ENCODE measurements around the gene WNT2B.
A peak's percentile ranks its signal among the peaks of the same experiment; 100 is the strongest.

Gene WNT2B

DNA sequence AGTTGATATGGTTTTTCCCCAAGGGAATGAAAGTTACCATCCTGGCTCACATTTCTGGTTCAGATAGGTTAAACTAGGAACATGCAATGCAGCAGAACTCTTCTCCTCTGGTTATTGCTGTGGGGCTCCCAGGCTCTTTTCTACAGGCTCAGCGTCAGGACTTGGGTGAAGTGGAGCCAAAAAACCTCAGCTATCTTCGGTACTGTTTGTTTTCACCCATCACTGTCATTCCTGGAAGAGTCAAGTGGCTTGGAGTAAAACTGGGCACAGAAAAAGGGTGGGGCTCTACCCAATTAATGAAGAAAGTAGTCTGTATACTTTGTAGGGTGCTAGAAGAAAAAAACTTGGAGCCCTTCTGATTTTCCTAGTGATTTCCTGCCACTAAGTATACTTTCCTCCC is 9.4 kb downstream of the WNT2B start:
- no peak for TF ChIP-seq CTCF (IDR thresholded peaks at IDR 0.05; ENCODE audit: low read depth, low read length, missing control alignments)
- no peak for DNase-seq (ENCODE audit: extremely low read depth, low read depth)
- no peak overlapping the region for H3K4me3 ChIP-seq (replicated peaks; ENCODE audit: low read depth, low read length)

DNA sequence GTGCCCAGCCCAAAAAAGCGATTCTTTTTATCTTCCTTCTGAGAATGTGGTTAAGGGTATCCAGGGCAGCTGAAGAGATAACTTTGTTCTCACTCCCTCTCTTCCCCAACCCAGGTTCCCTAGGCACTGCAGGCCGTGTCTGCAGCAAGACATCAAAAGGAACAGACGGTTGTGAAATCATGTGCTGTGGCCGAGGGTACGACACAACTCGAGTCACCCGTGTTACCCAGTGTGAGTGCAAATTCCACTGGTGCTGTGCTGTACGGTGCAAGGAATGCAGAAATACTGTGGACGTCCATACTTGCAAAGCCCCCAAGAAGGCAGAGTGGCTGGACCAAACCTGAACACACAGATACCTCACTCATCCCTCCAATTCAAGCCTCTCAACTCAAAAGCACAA is 11.4 kb downstream of the WNT2B start:
- no peak overlapping the region for H3K4me3 ChIP-seq (replicated peaks; ENCODE audit: low read depth, low read length)
- DNase-seq (ENCODE audit: extremely low read depth, low read depth) = no peak
- no peak for TF ChIP-seq CTCF (IDR thresholded peaks at IDR 0.05; ENCODE audit: low read depth, low read length, missing control alignments)

- no peak overlapping the region for H3K4me3 ChIP-seq (replicated peaks; ENCODE audit: low read depth, low read length)
- peak; percentile 84 for DNase-seq (ENCODE audit: extremely low read depth, low read depth)
- TF ChIP-seq CTCF (IDR thresholded peaks at IDR 0.05; ENCODE audit: low read depth, low read length, missing control alignments) = no peak
Observed at GRCh38 chr1:112522621-112523020, 13.9 kb downstream of the WNT2B start.

DNA sequence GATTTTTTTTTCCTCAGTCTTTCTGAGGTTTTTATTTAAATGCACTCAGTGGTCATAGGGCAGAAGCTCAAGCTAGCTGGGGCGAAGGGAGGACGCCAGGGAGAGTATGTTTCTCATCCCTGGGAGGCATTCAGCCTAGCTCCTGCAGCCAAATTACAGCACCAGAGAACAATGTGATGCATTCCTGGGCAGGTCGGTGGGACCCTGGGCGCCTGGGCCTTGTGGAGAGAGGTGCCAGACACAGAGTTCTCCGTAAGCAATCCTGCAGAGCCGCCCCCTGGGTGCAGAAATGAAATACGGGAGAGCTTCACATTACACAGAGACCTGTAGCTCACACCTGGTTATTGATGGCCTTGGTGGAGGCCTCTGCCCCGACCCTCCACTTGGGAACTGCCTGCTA is 15.5 kb downstream of the WNT2B start:
- DNase-seq (ENCODE audit: extremely low read depth, low read depth) = no peak
- no peak overlapping the region for H3K4me3 ChIP-seq (replicated peaks; ENCODE audit: low read depth, low read length)
- no peak for TF ChIP-seq CTCF (IDR thresholded peaks at IDR 0.05; ENCODE audit: low read depth, low read length, missing control alignments)

DNA sequence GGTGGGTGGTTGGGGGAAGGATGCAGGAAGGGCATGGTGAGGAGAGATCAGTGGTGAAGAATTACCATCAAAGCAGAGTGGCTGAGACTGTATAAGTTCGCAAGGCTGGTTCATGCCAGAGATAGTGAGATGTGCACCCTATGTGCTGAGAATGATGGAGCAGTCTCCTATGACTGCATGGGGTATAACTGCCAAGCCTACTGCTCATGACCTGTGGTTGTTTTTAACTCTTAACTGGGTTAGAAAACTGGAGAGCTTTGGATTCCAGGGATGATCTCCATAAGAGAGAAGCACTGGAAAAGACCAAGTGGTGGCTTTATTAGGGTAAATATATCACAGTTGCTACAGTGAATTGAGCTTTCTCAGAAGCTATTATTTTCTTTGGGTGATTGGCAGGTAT is 16.2 kb downstream of the WNT2B start:
- DNase-seq (ENCODE audit: extremely low read depth, low read depth) = no peak
- H3K4me3 ChIP-seq (replicated peaks; ENCODE audit: low read depth, low read length) = no peak overlapping the region
- TF ChIP-seq CTCF (IDR thresholded peaks at IDR 0.05; ENCODE audit: low read depth, low read length, missing control alignments) = no peak

DNA sequence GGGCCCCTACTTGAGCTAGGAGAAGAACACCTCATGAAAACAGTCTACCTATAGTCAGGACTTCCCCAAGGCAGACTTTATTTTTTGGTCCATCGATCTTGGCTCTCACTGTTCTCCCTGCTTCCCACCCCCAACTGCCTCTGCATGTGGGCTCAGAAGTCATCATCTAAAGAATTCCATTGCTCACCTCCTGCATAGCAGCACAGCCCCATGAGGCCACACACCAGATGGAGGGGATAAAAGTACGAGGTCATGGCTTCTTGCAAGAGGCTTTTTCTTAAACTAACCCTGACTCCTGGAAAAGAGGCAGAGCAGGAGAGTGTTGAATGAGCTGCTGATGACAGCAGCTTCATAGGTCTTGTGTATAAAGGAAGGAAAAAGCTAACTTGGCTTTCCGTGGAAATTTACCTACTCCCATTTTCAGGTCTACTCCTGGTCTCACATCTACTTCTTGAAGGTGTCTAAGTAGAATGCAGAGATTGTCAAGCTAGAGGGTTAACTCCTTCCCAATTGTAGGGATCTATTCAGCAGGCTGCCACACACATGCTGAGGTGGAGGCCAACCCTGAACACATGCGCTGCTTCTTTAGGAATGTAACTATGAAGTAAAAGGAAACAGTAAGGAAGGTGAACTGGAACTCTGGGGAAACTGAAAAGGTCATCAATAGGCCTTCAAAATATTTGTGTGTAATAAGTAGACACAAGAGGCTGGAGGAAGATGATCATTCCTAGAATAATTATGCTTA is 18.7 kb downstream of the WNT2B start:
- no peak for TF ChIP-seq CTCF (IDR thresholded peaks at IDR 0.05; ENCODE audit: low read depth, low read length, missing control alignments)
- DNase-seq (ENCODE audit: extremely low read depth, low read depth) = no peak
- no peak overlapping the region for H3K4me3 ChIP-seq (replicated peaks; ENCODE audit: low read depth, low read length)

- no peak for DNase-seq (ENCODE audit: extremely low read depth, low read depth)
- no peak overlapping the region for H3K4me3 ChIP-seq (replicated peaks; ENCODE audit: low read depth, low read length)
- TF ChIP-seq CTCF (IDR thresholded peaks at IDR 0.05; ENCODE audit: low read depth, low read length, missing control alignments) = no peak
Observed at GRCh38 chr1:112528076-112528475, 19.3 kb downstream of the WNT2B start.
